ENCODE results near the gene SYNE2. TPM values are rescaled to one million over a fixed set of nuclear protein-coding genes. Genes with fewer than 3 reads are reported as not detected.

The SYNE2 gene
- total and polyA plus RNA-seq, 2 donors (not counting 3 experiments of a cell fraction or from before 2014, with no cell fraction given): 16.0 to 53.7 TPM

- ChIA-PET POLR2A (interaction anchor here (0.6 kb wide), 1 partner anchor 109 kb away, joined by 4 read pairs; no protein-coding TSS in a partner anchor), CTCF (no interaction called here)
- Histone ChIP-seq H3K4me2 (ENCODE audit: insufficient read depth, low read length) (no peak overlapping the region), H3K9ac (replicated peaks; ENCODE audit: extremely low read depth, insufficient read depth, low read length) (no peak overlapping the region), H4K20me1 (replicated peaks; ENCODE audit: control insufficient read depth, extremely low read depth, insufficient read depth, low read length) (no peaks in the 10 kb centered on the region), H3K4me3 (replicated peaks in 1 of 3; ENCODE audit: insufficient read depth in 1 of 3, low read depth in 1 of 3, low read length in 3 of 3) (no peak overlapping the region), H3K36me3 (ENCODE audit: control insufficient read depth in 2 of 2, extremely low read depth in 1 of 2, insufficient read depth in 2 of 2, low read length in 2 of 2) (peaks cover 0 to 5% of the 10 kb centered on the region in 2 experiments), H3K27me3 (ENCODE audit: control insufficient read depth in 2 of 2, insufficient read depth in 2 of 2, low read length in 2 of 2) (no peaks in the 10 kb centered on the region), H3K4me1 (ENCODE audit: control insufficient read depth, extremely low read depth, insufficient read depth, low read length) (peaks cover 4% of the 10 kb centered on the region), H3K79me2 (ENCODE audit: control insufficient read depth, insufficient read depth, low read length) (no peaks in the 10 kb centered on the region), H3K9me3 (replicated peaks; ENCODE audit: control insufficient read depth, insufficient read depth, low read length) (no peaks in the 10 kb centered on the region), H3K27ac (ENCODE audit: insufficient read depth, low read depth, low read length) (no peak overlapping the region), H3K9me1 (replicated peaks; ENCODE audit: control insufficient read depth, extremely low read depth, insufficient read depth, low read length) (no peaks in the 10 kb centered on the region), H2AFZ (ENCODE audit: low read depth, low read length) (no peak overlapping the region)
- no peak for DNase-seq (ENCODE audit: low read depth, low spot score)
- TF ChIP-seq POLR2AphosphoS5 (IDR thresholded peaks at IDR 0.05; ENCODE audit: insufficient read depth, low read depth, low read length) (no peak), GATA2 (IDR thresholded peaks at IDR 0.05; ENCODE audit: insufficient read depth, insufficient read length, low read depth, low read length) (no peak), JUN (IDR thresholded peaks at IDR 0.05; ENCODE audit: borderline replicate concordance, insufficient read depth, insufficient read length, low read depth) (no peak), FOS (IDR thresholded peaks at IDR 0.05; ENCODE audit: borderline replicate concordance, insufficient read depth, low read length) (no peak), MAX (IDR thresholded peaks at IDR 0.05; ENCODE audit: insufficient read depth, insufficient read length) (no peak), POLR2A (IDR thresholded peaks at IDR 0.05; ENCODE audit: low read depth, low read length) (no peak), MYC (IDR thresholded peaks at IDR 0.05; ENCODE audit: low read depth, low read length) (no peak), EZH2 (IDR thresholded peaks at IDR 0.05; ENCODE audit: borderline replicate concordance, low read depth, low read length, severe bottlenecking) (no peak), CTCF (IDR thresholded peaks at IDR 0.05; ENCODE audit: extremely low read depth in 1 of 2, insufficient read depth in 1 of 2, low read depth in 1 of 2, low read length in 2 of 2) (no peak)
- intact Hi-C loops (cut with micrococcal nuclease) (no loop called here), dilution Hi-C loops (cut with MboI; ENCODE audit: extremely low pct_ligation_motif_present, low sequenced_read_pairs) (no loop called here)
- no peak for FAIRE-seq
- no TSS peak for BruUV-seq (replicated peaks)
Measured at GRCh38 chr14:64114796-64115195, 262.0 kb downstream of the SYNE2 start.

All from endothelial cell of umbilical vein (primary cell).